Karpas-422 (cell line): ENCODE results near the gene PDE11A. TPM values are rescaled to one million over a fixed set of nuclear protein-coding genes. Genes with fewer than 3 reads are reported as not detected.

Experiments
- DNase-seq: peaks from one replicate; pipeline ENCODE4 v3.0.0-alpha.2; 2015
- H2AFZ ChIP-seq: fragments of 200-600 bp; sonication (generic); 2 replicates; pipeline ENCODE4 v1.6.1; 2014; ENCODE audit warnings: antibody characterized with exemption, low read length, mixed read lengths
- H3K27ac ChIP-seq: fragments of 200-600 bp; sonication (generic); 2 replicates; pipeline ENCODE4 v1.5.1; 2014; ENCODE audit warnings: mild to moderate bottlenecking, low read length, moderate library complexity
- H3K27me3 ChIP-seq: fragments of 200-600 bp; sonication (generic); 2 replicates; pipeline ENCODE4 v1.6.1; 2014; ENCODE audit warnings: low read length, mixed read lengths
- H3K36me3 ChIP-seq: fragments of 200-600 bp; sonication (generic); 2 replicates; pipeline ENCODE4 v1.6.1; 2014; ENCODE audit warnings: low read length, mixed read lengths; ENCODE audit not compliant: insufficient read depth
- H3K4me1 ChIP-seq: fragments of 200-600 bp; sonication (generic); 2 replicates; pipeline ENCODE4 v1.6.1; 2014; ENCODE audit warnings: mild to moderate bottlenecking, low read length, mixed read lengths
- H3K4me2 ChIP-seq: fragments of 200-600 bp; sonication (generic); 2 replicates; pipeline ENCODE4 v1.6.1; 2014; ENCODE audit warnings: low read length, low read depth, mild to moderate bottlenecking; ENCODE audit not compliant: poor library complexity, severe bottlenecking
- H3K4me3 ChIP-seq: fragments of 200-600 bp; sonication (generic); 2 replicates; pipeline ENCODE4 v1.5.1; 2014; ENCODE audit warnings: mild to moderate bottlenecking, antibody characterized with exemption, low read length, mixed read lengths
- H3K79me2 ChIP-seq: fragments of 200-600 bp; sonication (generic); 2 replicates; pipeline ENCODE4 v1.6.1; 2014; ENCODE audit warnings: mild to moderate bottlenecking, low read length, mixed read lengths
- H3K9ac ChIP-seq: fragments of 200-600 bp; sonication (generic); 2 replicates; pipeline ENCODE4 v1.6.0; 2014; ENCODE audit warnings: low read length
- H3K9me2 ChIP-seq: fragments of 200-600 bp; sonication (generic), shearing (Covaris generic); replicated peaks from 2 replicates; pipeline ENCODE4 v1.6.0; 2014; ENCODE audit warnings: mild to moderate bottlenecking, low read length, moderate library complexity; ENCODE audit not compliant: insufficient read depth
- H3K9me3 ChIP-seq: fragments of 300-700, 200-600 bp; sonication (generic); 2 replicates; pipeline ENCODE4 v1.6.1; 2014; ENCODE audit warnings: low read length, mixed read lengths
- H4K20me1 ChIP-seq: fragments of 200-600 bp; sonication (generic); 2 replicates; pipeline ENCODE4 v1.6.1; 2014; ENCODE audit warnings: mild to moderate bottlenecking, antibody characterized with exemption, low read length, low read depth; ENCODE audit not compliant: insufficient read depth
- total RNA-seq: library from RNA; depleted of rRNA; stranded (reverse); fragments of >200 nt; shearing (Covaris generic); gene quantifications from 2 replicates; pipeline ENCODE4 v1.2.3, GENCODE V29; 2014; ENCODE audit warnings: low replicate concordance

Gene PDE11A
- total RNA-seq, 1 experiment from 2014 or later = 0.52 TPM

DNA sequence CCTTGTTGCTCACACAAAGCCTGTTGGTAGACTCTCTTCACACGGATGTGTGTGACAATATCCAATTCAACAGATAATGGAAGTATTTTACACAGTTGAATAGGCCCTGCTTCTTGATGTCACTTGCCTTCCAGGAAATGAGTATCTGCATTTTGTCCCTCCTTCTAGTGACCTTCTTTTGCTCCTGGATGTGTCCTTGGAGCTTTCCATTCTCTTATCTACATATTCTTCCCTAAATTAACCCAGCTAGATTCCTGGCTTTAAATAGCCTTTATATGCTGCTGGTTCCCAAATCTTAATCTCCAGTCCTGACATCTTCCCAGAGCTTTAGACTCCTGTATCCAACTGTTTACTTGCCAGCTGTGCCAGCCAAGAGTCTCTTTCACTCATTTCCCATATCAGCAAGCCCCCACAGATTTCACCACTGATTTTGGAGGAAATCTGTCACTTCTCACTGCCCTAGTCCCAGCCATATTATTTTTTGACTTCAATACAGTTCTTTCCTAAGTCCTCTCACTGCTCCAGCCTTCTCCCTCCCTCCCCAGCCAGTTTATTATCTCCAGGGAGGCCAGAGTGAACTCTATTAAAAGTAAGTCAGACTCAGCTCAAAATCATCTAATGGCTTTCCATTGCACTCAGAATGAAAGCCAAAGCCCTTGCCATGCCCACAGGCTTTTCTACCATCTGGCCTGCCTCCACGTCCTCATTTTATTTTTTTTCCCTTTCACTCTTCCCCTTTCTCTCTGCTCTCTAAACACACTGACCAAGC is 170.0 kb downstream of the PDE11A start:
- Histone ChIP-seq H3K4me3 (no peak overlapping the region), H3K79me2 (no peaks in the 10 kb centered on the region), H3K9me3 (no peaks in the 10 kb centered on the region), H3K27me3 (no peaks in the 10 kb centered on the region), H3K27ac (no peak overlapping the region), H2AFZ (no peak overlapping the region), H3K9me2 (no peaks in the 10 kb centered on the region), H3K9ac (no peak overlapping the region), H3K36me3 (no peaks in the 10 kb centered on the region), H3K4me1 (peaks cover 4% of the 10 kb centered on the region), H4K20me1 (no peaks in the 10 kb centered on the region), H3K4me2 (no peak overlapping the region)
- DNase-seq = no peak

DNA sequence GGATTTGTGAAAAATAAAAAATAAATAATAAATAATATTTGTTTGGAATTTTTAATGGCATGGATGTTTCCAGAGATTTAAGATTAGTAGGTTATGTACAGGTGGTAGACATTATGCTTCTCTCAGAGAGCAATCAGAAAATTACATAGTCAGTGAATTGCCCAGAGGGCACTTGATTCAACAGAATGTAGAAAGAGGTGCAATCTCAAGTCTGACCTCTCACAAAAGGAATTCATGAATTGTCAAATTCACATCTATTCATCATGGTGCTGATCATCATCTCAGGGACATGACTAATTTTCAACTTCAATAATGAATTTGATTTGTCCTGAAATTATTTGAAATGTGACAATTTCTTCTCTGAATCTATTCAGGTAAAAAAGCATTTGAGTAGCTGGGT is 172.5 kb downstream of the PDE11A start:
- Histone ChIP-seq H3K9ac (no peak overlapping the region), H3K4me1 (no peaks in the 10 kb centered on the region)

DNA sequence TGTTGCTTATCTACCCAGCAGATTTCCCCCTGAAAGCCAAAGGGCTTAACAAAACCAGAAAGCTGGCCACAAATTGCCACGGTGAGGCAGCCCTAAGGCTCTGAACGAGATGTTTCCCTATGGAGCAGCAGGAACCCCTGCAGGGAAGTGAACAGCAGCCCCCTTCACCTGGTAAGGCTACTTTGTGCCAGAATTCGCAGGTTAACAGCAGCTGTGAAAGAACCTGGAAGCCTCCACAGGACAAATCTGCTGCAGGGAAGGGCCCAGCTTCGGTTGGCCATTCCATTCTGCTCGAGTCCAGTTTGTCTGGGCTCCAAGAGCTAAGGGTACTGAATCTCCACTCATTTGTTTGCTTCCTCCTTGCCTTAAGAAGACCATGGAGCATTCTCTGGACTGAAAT is 175.3 kb downstream of the PDE11A start:
- no peaks in the 10 kb centered on the region for H3K4me1 ChIP-seq
- H3K4me2 ChIP-seq = no peak overlapping the region
- no peaks in the 10 kb centered on the region for H3K36me3 ChIP-seq
- H3K9me3 ChIP-seq = no peaks in the 10 kb centered on the region
- DNase-seq = no peak
- no peak overlapping the region for H3K27ac ChIP-seq
- no peak overlapping the region for H2AFZ ChIP-seq
- H3K79me2 ChIP-seq = no peaks in the 10 kb centered on the region
- no peaks in the 10 kb centered on the region for H4K20me1 ChIP-seq
- no peaks in the 10 kb centered on the region for H3K9me2 ChIP-seq
- H3K9ac ChIP-seq = no peak overlapping the region
- H3K4me3 ChIP-seq = no peak overlapping the region
- H3K27me3 ChIP-seq = no peaks in the 10 kb centered on the region

More for the DNA sequence above, 172.5 kb downstream of the PDE11A start:
- no peaks in the 10 kb centered on the region for H3K9me2 ChIP-seq
- no peak overlapping the region for H3K4me2 ChIP-seq
- no peaks in the 10 kb centered on the region for H3K9me3 ChIP-seq
- H3K79me2 ChIP-seq = no peaks in the 10 kb centered on the region
- no peak for DNase-seq
- no peaks in the 10 kb centered on the region for H3K27me3 ChIP-seq
- no peak overlapping the region for H3K27ac ChIP-seq
- no peak overlapping the region for H2AFZ ChIP-seq
- H3K4me3 ChIP-seq = no peak overlapping the region
- H3K36me3 ChIP-seq = no peaks in the 10 kb centered on the region
- no peaks in the 10 kb centered on the region for H4K20me1 ChIP-seq

DNA sequence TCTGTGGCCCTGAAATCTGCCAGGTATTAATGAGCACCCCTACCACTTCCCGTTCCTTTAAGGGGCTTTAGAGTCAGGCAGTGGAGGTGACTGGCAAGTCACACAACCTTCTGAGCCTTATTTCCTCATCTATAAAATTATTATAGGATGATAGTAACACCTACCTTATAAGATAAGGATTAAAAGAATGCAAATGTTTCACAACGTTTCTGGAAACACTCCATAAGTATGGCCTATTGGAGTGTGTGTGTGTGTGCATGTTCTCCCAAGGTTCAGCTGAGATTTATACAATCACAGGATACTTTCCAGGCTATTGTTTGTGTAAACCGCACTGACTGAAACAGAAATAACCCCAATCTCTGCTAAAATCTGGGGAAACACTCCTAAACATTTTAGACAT is 176.0 kb downstream of the PDE11A start:
- Histone ChIP-seq H3K36me3 (no peaks in the 10 kb centered on the region), H3K79me2 (no peaks in the 10 kb centered on the region), H3K4me1 (no peaks in the 10 kb centered on the region), H3K9me2 (no peaks in the 10 kb centered on the region), H3K9ac (no peak overlapping the region), H3K27me3 (no peaks in the 10 kb centered on the region), H4K20me1 (no peaks in the 10 kb centered on the region), H3K9me3 (no peaks in the 10 kb centered on the region), H3K4me2 (no peak overlapping the region), H2AFZ (no peak overlapping the region), H3K27ac (no peak overlapping the region), H3K4me3 (no peak overlapping the region)
- no peak for DNase-seq

DNA sequence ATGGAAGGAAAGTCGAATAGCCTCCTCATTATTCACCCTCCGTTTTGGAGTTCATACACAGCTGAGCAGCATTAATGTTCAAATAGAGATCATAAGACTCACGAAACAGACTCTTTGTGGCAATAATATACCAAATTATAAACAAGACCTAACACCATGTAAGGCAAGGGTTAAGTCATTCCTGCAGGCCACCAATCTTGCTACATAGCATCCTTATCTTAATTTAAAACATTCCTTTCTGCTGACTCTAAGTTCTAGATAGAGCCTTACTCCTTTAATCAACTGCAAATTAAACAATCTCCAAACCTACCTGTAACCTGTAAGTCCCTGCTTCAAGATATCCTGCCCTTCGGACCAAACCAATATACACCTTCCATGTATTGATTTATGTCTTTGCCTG is 178.0 kb downstream of the PDE11A start:
- no peaks in the 10 kb centered on the region for H3K27me3 ChIP-seq
- H3K36me3 ChIP-seq = no peaks in the 10 kb centered on the region
- DNase-seq = no peak
- H3K9me3 ChIP-seq = no peaks in the 10 kb centered on the region
- H3K4me3 ChIP-seq = no peak overlapping the region
- no peak overlapping the region for H3K27ac ChIP-seq
- no peaks in the 10 kb centered on the region for H3K4me1 ChIP-seq
- no peaks in the 10 kb centered on the region for H4K20me1 ChIP-seq
- no peak overlapping the region for H3K9ac ChIP-seq
- no peak overlapping the region for H3K4me2 ChIP-seq
- no peak overlapping the region for H2AFZ ChIP-seq
- no peaks in the 10 kb centered on the region for H3K79me2 ChIP-seq
- H3K9me2 ChIP-seq = no peaks in the 10 kb centered on the region

DNA sequence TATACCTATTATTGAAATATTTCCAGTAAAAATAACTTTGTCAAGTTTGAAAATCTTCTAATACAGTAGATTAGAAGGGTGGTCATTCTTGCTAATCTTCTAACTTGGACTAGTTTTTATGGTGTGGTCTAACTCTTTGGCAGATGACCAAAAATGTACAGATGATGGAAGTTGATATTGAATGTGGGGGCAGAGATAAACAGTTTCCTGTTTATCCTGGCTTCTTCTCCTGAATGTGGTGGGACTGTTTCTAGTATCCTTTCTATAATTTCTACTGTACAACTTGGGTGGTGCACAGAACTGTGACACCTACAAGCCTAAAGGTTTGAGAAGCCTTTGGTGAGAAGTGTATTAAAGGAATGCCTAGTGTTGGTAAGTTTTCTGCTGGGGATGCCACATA is 178.7 kb downstream of the PDE11A start:
- no peak for DNase-seq
- Histone ChIP-seq H4K20me1 (no peaks in the 10 kb centered on the region), H3K9ac (no peak overlapping the region), H3K36me3 (no peaks in the 10 kb centered on the region), H3K4me3 (no peak overlapping the region), H2AFZ (no peak overlapping the region), H3K79me2 (no peaks in the 10 kb centered on the region), H3K4me1 (no peaks in the 10 kb centered on the region), H3K27ac (no peak overlapping the region), H3K9me3 (no peaks in the 10 kb centered on the region), H3K9me2 (no peaks in the 10 kb centered on the region), H3K4me2 (no peak overlapping the region), H3K27me3 (no peaks in the 10 kb centered on the region)

DNA sequence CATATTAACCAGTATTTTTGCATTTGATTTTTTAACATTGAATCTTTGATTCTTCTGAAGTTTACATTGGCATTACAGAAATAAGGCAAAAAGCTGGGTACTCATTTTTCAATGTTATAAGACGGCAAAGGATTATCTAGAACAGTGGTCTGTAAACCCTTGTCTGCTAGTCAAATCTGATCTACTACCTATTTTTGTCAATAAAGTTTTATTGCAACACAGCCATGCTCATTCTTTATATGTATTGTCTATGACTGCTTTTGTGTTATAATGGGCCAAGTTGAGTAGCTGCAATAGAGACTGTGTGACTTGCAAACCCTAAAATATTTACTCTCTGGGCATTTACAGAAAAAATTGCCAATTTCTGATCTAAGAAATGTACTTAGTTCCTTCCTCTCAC is 181.0 kb downstream of the PDE11A start:
- Histone ChIP-seq H3K9me3 (no peaks in the 10 kb centered on the region), H4K20me1 (no peaks in the 10 kb centered on the region), H2AFZ (no peak overlapping the region), H3K9ac (no peak overlapping the region), H3K4me3 (no peak overlapping the region), H3K4me1 (no peaks in the 10 kb centered on the region), H3K9me2 (no peaks in the 10 kb centered on the region), H3K36me3 (no peaks in the 10 kb centered on the region), H3K79me2 (no peaks in the 10 kb centered on the region), H3K27me3 (no peaks in the 10 kb centered on the region), H3K27ac (no peak overlapping the region), H3K4me2 (no peak overlapping the region)
- no peak for DNase-seq

DNA sequence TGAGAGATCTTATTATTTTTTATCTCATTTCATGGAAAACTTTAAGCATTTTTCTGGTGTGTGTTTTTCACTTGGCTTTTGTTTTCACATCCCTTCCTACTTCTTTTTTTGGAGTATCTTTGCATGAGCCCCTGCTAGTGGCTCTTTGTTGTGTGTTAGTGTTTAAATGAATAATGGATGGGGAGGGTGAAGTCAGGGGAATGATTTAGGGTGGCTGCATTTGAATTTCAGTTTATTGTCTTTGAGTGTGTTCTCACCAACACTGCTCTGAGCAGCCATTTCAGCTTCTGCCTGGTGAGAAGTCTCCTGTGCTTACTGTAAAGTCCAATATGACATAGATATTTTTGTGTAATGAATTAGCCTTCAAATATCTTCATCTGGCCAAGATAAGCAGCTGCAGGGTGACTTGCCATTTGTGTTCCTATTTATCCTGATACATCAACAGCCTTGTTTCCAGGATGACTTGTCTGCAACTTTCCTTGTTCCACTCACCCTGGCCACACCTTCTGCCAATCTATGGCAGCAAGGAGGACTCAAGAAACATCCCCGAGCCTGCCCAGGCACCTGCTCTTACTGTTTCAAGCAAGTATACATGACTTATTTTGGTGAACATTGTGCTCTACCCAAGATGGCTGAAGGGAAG is 182.6 kb downstream of the PDE11A start:
- no peak overlapping the region for H3K9ac ChIP-seq
- no peak overlapping the region for H2AFZ ChIP-seq
- H3K4me3 ChIP-seq = no peak overlapping the region
- no peak overlapping the region for H3K4me2 ChIP-seq
- no peaks in the 10 kb centered on the region for H3K4me1 ChIP-seq
- no peaks in the 10 kb centered on the region for H4K20me1 ChIP-seq
- DNase-seq = no peak
- H3K36me3 ChIP-seq = no peaks in the 10 kb centered on the region
- no peaks in the 10 kb centered on the region for H3K27me3 ChIP-seq
- H3K79me2 ChIP-seq = no peaks in the 10 kb centered on the region
- H3K9me3 ChIP-seq = no peaks in the 10 kb centered on the region
- no peaks in the 10 kb centered on the region for H3K9me2 ChIP-seq
- no peak overlapping the region for H3K27ac ChIP-seq
